Stimulated activated CD4-positive, alpha-beta T cell treated with anti-CD3 and anti-CD28 coated beads, Interleukin-1b, Interleukin-23, amount 100 ng/mL, for 1 hour (primary cell): Measurements from ENCODE around the gene STIP1.
A peak's percentile ranks its signal among the peaks of the same experiment; 100 is the strongest.

Experiments used
- DNase-seq, 2 donors: peaks; one replicate each; pipeline ENCODE4 v3.0.0-alpha.2; 2020; ENCODE audit warnings: low read depth in 2 of 2

The STIP1 gene

DNA sequence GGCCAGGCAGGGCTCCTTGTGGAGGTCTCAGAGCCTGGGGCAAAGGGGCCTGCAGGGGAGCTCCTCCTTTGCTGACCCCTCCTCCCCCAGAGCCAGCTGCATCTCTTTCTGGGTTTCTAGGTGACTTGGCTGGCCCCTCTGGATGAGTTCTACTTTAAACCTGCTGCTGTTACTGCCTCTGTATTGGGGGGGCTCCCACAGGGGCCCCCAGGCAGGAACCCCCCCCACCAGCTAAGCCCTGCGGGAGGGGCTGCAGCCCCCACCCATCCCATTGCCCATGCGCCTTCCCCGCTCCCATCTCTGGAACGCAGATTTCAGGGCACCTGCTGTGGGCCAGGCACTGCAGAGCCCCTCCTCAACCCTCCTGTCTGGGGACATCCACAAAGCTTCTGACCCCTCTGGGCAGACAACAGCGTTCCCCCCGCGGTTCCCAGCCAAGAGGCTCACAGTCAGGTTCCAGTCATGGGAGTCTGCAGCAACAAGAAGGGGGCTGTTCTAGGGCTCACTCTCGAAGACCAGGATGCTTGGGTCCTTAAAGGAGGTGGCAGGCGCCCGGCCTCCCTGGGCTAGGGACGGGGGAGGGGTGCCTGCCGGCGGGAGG lies 64.5 kb downstream of the STIP1 start:
- DNase-seq = no peak

DNA sequence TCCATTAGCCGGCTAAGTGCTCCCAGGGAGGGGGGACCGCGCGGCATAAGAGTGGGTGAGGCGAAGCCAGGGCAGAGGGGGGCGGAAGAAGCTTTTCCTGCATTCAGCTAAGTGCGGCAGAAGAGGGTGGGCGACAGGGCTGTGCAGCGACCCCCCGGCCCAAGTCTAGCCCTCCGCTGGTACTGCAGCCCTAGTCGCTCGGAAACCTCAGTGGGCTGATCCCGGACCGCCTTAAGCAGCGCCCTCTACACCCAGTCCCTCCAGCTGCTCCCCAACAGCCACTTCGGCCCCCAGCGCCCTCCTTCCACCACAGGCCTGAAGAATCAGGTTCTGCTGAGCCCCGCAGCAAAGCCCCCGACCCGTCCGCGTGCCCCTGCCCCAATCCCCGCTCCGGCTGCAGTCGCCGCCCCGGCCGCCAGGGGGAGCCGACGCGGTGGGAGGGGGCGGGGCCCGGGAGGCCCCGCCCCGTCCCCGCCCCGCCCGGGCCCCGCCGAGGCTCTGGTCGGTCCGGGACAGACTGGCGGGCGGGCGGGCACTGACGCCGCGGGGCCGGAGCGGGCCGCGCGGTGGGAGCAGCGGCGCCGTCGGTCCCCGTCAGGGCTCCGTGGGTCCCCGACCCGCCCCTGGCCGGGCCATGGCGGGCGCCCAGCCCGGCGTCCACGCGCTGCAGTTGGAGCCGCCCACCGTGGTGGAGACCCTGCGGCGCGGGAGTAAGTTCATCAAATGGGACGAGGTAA lies 65.2 kb downstream of the STIP1 start, which contains the start of gene PLCB3:
Gene PLCB3 (plus strand): TSS at position 515 of the 737 bp plus-strand sequence. CDS start 120 bp downstream, at position 635.
- peak in 1 of 2 donors; percentile 50 for DNase-seq

DNA sequence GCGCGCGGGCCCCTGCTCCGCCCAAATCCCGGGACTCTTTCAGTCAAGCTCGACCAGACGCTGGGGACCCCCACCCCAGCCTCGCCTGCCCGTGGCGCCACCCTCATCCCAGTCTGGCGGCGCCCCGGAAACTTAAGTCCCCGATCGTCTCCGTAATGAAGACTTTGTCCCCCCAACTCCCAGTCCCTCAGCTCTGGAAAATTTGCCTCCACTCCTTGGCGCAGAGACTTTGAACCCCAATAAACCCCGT lies 65.7 kb downstream of the STIP1 start:
- no peak for DNase-seq

DNA sequence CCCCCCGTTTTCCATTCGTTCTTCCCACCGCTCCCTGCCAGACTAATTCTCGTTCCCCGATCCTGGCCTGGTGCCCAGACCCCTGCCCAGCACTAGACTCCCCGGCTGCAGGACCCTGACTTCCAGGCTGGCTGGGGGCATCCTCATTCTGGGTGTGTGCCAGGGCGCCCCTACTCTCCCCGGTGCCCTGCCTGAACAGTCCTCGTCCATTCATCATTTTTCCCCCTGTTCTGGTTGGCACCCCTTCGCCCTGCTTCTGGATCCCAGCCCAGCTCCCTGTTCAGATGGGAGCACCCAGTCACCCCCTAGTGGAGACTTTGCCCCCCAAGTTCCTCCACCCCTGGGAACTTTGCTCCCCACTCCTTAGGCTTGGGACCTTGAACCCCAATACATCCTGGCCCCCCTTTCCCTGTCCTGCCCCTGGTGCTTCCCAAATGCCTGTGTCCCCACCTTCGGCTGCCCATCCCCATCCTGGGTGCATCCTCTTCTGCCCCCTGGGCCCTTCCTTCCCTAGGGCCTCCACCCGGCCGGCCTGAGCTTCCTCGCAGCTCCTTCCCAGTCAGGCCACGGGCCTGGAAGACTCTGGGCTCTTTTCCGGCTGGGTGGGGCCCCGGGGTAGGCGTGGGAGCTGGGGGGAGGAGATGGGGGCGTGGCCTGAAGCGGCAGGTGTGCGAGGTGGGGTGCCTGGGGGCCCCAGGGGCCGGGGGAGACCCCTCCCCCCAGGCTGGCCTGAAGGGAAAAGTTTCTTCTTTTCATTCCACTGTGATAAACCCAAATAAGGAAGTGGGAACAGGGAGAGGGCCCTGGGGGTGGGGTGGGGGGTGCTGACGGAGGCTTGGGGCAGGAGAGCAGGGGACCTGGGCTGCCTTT lies 66.3 kb downstream of the STIP1 start:
- no peak for DNase-seq

DNA sequence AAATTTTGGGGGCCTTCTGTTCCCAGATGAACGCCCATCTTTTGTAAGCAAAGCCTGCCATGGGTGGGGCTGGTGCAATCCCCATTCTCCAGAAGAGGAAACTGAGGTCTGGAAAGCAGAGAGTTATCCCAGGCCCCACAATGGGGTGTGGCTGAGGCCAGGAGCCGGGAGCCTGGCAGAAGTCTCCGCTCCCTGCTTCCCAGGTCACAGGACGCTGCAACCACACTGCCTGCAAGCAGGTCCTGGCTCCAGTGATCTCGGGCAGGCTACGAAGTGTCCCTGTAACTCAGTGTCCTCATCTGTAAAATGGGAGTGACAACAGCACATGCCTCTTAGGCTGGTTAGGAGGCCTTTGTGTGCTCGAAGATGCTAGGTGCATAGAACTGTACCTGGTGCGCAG lies 67.1 kb downstream of the STIP1 start:
- no peak for DNase-seq

- DNase-seq = no peak
Observed at GRCh38 chr11:64253481-64253880, 67.5 kb downstream of the STIP1 start.
